Activated CD4-positive, alpha-beta T cell treated with anti-CD3 and anti-CD28 coated beads for 1 hour (primary cell): Measurements from ENCODE around the gene SLC25A1.

ENCODE experiments used
- DNase-seq: peaks from one replicate; pipeline ENCODE4 v3.0.0-alpha.2; 2020

The SLC25A1 gene

DNA sequence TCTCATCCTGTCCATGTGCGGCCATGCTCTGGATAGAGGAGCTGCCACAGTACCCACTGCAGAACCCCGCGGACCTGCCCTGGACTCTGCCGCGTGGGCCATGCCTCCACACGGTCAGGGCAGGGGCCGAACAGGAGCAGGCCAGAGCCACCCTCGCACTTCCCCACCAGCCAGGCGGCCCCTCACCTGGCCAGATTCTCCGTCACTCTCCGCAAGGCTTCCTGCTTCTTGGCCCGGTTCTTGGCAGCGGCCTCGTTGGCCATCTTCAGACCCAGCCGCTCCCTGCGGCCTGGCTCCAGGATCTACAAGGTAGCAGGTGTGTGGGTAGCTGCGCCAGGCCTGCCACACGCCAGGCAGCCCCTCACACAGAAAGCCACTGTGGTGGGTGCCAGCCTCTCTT lies 43.7 kb downstream of the SLC25A1 start:
- DNase-seq: no peak

DNA sequence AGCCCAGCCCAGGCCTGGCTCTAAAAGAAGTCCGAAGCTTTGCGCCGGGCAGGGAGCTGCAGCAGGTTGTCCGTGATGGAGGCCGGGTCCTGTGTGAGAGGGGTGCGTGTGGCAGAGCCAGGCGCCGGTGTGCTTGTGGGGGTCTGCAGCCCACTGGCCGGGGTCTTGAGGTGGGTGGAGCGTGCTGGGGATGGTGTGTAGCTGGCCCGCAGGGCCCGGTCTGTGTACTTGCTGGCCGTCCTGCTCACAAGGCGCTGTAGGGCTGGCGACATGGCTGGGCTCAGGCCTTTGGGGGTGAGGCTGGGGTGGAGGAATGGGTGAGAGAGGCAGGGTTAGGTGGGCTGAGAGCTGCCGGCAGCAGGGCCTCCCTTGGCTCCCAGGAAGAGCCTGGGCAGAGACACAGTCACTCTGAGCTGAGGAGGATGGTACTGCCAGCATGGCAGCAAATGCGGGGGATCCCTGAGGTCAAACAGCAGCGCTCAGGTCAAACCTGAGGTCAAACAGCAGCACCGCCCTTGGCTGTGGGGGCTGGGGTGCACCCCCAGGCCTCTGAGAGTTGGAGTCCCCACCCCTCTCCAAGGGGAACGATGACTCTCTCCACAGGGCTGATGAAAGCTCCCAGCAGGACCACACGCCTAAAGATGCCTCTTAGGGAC lies 44.2 kb downstream of the SLC25A1 start:
- no peak for DNase-seq

DNA sequence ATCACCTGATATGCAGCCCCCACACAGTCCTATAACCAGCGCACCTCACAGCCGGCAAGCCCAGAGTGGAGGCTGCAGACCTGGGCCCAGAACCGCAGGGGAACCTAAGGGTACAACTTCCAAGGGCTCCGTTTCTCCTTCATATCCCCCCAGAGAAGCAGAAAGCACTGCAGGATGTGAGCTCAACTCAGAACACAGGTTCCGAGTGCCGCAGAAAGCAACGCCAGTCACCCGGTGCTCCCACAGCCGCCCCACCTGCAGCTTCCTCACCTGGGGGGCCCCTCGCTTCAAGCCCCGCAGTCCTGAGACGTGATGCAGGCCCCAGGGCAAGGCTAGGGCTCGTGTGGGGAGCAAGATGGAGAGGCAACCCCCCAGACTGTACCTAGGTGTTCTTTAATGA lies 45.0 kb downstream of the SLC25A1 start:
- no peak for DNase-seq

DNA sequence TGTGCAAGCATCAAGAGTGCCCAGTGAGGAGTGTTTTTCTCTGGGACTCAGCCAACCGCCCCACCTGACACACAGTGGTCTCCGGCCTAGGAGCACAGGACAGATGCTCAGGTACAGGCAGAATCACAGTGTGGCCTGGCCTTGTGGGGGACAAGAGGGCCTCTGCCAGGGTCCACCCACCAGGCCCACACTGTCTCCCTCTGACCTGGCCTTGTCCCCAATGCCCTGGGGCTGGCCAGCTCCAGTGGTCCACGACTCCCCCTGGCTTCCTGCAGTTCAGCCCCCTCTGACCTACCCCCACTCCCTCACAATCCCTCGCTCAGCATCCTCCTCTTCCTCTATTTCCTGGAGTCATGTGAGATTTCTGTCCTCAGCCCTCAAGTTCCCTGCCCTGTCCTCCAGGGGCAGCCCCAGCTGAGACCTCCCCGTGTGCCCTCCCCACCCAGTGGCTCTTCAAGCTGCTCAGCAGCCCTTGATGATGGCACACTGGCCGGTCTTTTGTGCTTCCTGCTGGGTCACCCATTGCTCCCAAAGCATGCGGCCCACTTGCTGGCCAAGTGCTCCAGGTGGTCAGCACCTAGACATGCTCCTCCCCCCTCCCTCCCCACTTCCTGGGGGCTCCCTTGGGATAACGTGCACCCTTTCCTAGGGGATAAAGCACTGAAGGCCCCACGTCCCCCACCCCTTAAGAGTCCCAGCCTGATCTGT lies 45.7 kb downstream of the SLC25A1 start:
- no peak for DNase-seq

DNA sequence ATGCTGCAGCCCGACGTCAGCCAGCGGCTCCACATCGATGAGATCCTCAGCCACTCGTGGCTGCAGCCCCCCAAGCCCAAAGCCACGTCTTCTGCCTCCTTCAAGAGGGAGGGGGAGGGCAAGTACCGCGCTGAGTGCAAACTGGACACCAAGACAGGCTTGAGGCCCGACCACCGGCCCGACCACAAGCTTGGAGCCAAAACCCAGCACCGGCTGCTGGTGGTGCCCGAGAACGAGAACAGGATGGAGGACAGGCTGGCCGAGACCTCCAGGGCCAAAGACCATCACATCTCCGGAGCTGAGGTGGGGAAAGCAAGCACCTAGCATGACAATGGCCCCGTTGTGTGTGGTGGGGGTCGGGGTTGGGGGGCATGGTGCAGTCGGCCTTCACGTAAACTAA lies 46.4 kb downstream of the SLC25A1 start:
- DNase-seq: no peak

DNA sequence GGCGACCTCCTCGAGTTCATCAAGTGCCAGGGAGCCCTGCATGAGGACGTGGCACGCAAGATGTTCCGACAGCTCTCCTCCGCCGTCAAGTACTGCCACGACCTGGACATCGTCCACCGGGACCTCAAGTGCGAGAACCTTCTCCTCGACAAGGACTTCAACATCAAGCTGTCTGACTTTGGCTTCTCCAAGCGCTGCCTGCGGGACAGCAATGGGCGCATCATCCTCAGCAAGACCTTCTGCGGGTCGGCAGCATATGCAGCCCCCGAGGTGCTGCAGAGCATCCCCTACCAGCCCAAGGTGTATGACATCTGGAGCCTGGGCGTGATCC lies 46.9 kb downstream of the SLC25A1 start:
- no peak for DNase-seq

DNA sequence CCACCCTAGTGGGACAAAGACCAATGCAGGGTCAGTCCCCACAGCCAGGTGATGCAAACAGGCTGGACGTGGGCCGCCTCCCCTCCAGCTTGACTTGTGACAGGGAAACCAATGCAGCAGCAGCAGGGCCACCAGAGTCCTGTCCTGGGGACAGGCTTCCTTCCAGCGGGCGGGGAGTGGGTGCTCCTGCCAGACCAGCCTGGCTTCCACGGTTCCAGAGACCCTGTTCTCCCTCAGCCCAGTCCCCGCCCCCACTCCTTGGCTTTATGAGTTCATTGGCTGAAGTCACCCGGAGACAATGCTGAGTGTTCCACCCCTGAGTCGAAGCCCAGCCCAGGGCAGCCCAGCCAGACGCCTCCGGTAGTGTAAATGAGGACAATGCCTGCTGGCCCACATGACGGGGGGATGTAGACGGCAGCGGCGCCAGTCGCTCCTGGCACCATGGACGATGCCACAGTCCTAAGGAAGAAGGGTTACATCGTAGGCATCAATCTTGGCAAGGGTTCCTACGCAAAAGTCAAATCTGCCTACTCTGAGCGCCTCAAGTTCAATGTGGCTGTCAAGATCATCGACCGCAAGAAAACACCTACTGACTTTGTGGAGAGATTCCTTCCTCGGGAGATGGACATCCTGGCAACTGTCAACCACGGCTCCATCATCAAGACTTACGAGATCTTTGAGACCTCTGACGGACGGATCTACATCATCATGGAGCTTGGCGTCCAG lies 47.4 kb downstream of the SLC25A1 start, which contains the start of gene TSSK2:
Gene TSSK2 (plus strand): TSS at position 350 of the 726 bp plus-strand sequence. CDS start 92 bp downstream, at position 442.
- DNase-seq: no peak

DNA sequence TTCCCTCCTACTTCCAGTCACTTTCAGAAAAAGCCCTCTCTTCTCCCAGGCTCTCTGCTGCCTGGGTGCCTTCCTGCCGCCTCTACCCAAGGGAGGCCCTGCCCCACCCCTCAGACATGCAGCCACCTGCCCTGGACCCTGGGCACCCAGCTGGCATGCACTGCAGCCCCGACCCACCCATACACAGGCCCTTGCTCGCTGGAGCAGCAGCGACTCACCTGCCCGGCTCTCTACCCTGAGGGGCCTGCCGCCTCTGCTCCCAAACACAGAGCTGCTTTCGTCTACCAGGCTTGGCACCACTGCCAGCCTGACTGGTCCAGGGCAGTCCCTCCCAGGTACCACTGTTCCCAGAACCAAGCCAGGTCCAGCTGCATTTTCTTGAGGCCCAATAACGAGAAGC lies 48.7 kb downstream of the SLC25A1 start:
- no peak for DNase-seq

DNA sequence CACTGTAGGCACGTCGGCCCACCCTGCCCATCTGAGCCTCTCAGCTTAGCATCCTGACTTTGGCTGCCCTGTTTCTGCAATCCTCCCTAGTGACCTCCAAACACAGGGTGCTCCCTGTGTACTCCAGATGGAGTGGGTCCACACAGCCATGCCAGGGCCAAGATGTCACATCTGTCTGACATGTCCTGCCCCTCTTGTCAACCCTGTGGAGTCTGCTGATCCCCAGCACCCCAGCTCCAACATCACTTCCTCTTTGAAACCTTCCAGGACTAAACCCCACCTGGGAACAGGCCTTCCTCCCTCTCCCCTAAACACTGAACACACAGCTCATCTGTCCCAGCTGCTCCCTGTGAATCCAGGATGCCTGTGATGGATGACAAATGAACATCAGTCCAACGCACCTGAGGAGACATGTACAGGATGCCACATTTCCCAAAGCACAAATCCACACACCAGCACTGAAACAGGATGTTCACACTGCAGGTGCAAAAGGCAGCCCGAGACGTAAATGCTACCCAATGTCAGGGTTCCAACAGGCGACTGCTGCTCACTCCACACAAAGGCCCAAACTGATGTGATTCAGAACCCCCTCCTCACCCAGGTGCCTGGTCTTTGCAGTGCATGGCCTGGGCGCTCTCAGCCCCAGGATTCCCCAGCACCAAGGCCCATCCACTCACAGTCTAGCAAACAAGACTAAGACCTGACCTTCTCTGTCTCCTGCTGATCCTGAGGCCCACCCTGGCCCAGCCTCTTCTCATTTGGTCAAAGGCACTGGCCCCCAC lies 49.4 kb downstream of the SLC25A1 start:
- no peak for DNase-seq

DNA sequence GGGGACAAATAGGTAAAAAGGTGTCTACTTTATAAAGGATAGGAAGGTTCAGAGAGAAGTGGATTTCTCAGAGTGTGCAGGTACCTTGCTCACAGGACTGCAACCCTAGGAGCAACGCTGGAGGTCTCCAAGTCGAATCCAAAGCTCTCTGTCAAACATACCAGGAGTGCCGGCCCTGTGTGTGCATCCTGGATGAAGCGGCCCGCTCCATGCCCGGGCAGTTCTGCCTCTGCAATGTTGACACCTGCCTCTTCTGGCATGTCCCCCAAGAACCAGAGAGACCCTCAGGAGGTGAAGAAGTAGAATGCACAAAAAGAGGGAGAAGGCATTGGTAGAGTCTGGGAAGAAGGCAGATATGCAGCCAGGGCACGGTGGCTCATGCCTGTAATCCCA lies 50.5 kb downstream of the SLC25A1 start:
- DNase-seq: no peak

DNA sequence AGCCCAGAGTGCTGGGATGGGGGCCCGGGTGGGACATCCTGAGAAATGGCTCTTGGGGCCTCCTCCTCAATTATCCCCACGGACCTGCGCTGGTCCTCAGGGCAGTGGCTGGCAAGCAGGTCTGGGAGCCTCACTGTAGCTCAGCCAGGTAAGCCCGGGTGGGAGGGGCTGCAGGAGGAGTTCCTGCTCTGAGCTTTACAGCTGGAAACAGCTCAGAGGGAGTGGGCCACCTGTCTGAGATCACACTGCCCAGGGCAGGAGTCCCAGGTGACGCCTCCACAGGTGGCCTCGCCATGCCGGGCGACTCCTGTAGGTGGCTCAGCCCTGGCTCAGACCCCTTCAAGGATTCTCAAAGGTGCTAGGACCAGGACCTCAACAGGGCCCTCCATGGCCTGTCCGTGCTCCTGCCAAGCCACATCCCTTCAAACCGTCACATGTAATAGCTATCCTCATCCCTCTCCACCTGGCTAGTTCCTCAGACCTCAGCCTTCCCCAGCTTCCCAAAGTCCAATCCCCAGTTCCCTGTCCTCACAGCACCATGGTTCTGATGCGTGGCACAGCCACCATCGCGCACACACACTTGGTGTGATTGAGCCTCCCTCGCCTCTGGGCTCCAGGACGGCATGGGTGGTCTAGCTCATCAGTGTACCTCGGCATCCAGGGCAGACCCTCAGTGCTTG lies 51.1 kb downstream of the SLC25A1 start:
- no peak for DNase-seq

DNA sequence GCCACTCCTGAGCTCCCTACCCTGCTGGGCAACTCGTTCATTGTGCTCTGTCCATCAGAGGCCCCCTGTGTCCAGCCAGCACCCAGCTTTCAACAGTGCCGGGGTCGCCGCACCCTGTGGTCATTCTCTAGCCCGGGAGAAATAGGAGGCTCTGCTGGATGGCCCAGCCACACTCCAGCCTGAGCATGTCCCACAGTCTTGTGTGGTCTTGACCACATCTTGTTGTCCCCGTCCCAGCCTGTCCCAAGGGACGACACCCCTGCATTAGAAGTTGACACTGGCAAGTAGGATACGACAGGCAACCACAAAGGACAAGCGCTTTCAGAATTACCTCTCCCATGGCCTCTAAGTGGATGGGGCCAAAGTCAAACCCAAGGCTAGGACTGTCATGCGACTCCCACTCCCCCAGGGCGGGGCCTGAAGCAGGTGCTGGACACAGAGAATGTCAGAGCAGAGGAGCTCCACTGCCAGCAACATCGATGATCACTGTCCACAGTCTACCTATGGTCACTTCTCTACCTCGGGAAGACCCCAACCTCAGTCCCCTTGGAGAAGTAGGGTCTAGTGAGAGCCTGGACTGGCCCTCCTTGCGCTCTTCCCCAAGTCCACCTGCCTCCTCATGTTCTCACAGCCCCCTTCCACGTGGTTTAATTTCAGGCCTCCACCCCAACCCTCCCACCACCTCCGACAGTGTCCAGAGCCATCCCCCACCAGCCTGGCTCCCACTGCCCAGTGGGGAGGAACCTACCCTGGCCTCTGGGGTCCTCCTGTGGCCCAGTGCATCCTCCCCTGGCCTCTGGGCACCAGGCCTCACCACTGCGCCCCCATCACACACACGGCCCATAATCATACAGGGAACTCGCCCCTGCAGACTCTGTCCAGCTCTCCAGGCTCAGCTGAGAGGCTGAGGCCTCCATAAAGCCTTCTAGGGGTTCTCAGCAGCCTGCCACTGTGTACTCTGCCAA lies 51.9 kb downstream of the SLC25A1 start:
- DNase-seq: no peak
